GM23248 (cell line): ENCODE measurements around the gene OTOP3.

Experiments used
- EZH2 ChIP-seq: fragments of 200-600 bp; sonication (generic); IDR thresholded peaks from 2 replicates; pipeline ENCODE4 v1.6.1; 2018; ENCODE audit warnings: antibody characterized with exemption, mild to moderate bottlenecking; ENCODE audit not compliant: insufficient read depth, poor library complexity, severe bottlenecking
- EZH2phosphoT487 ChIP-seq: fragments of 200-600 bp; sonication (generic); IDR thresholded peaks from 2 replicates; pipeline ENCODE4 v1.6.1; 2018; ENCODE audit warnings: antibody characterized with exemption, moderate library complexity, mild to moderate bottlenecking, low read depth; ENCODE audit not compliant: insufficient read depth

DNA sequence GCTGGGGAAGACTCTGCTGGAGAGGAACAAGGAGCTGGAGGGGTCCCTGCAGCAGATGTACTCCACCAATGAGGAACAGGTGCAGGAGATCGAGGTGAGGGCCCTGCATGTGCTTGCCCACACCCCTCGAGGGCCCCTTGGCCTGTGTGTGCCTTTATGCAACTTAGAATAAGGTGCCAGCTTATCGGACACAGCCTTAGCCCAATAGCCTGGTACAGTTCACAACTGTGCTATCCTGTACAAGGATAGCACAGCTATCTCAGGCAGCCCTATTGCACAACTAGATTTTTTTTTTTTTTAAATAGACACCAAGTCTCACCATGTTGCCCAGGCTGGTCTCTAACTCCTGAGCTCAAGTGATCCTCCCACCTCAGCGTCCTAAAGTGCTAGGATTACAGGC, 63.8 kb downstream of the OTOP3 start:
- TF ChIP-seq EZH2 (no peak), EZH2phosphoT487 (no peak)
